ENCODE measurements around the gene PRKCB.

Gene PRKCB

DNA sequence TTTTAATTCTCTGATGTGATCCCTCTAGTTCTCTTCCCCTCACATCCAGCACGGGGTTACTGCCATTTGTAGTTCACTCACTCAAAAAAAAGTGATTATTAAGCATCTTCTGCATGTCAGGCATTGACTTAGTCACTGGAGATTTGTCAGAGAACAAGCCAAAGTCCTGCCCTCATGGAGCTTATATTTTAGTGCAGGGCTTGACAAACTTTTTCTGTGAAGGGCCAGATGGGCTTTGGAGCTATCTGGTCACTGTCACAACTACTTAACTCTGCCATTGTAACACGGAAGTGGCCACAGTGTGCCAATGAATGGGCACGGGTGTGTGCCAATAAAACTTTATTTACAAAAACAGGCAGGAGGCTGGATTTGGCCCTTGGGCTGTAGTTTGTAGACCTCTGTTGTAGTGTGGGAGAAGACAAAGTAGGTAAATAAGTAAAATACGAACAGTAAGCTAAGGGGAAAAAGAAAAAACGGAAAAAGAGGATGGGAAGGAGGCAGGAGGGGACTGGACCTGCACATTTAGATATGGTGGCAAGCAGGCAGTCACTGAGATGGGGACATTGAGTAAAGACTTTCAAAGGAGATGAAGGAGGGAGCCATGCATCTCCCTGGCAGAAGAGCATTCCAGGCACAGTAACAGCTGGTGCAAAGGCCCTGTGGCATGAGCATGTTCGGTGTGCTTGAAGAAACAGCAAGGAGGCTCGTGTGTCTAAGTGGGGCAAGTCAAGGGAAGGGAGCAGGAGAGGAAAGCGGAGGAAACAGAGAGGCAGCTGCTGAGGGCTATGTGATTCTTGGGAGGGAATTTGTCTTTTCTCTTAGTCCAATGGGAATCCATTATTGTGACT, 217.5 kb downstream of the PRKCB start:
- TF ChIP-seq EZH2phosphoT487 (IDR thresholded peaks at IDR 0.05; ENCODE audit: borderline replicate concordance, low read length) = no peak
- TF ChIP-seq, protein P1, sequence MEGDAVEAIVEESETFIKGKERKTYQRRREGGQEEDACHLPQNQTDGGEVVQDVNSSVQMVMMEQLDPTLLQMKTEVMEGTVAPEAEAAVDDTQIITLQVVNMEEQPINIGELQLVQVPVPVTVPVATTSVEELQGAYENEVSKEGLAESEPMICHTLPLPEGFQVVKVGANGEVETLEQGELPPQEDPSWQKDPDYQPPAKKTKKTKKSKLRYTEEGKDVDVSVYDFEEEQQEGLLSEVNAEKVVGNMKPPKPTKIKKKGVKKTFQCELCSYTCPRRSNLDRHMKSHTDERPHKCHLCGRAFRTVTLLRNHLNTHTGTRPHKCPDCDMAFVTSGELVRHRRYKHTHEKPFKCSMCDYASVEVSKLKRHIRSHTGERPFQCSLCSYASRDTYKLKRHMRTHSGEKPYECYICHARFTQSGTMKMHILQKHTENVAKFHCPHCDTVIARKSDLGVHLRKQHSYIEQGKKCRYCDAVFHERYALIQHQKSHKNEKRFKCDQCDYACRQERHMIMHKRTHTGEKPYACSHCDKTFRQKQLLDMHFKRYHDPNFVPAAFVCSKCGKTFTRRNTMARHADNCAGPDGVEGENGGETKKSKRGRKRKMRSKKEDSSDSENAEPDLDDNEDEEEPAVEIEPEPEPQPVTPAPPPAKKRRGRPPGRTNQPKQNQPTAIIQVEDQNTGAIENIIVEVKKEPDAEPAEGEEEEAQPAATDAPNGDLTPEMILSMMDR (IDR thresholded peaks at IDR 0.05; ENCODE audit: low read depth, low read length, poor library complexity, severe bottlenecking) = no peak
- H3K36me3 ChIP-seq (ENCODE audit: control insufficient read depth, low read length) = no peaks in the 10 kb centered on the region
- H3K79me2 ChIP-seq (ENCODE audit: control insufficient read depth, low read length) = no peaks in the 10 kb centered on the region
- no peaks in the 10 kb centered on the region for H3K9me2 ChIP-seq (replicated peaks; ENCODE audit: control insufficient read depth, low read length)
- no peaks in the 10 kb centered on the region for H3K27me3 ChIP-seq (ENCODE audit: control insufficient read depth, low read length)
- no peak overlapping the region for H3K4me2 ChIP-seq (ENCODE audit: low read length)
- no peaks in the 10 kb centered on the region for H4K20me1 ChIP-seq (ENCODE audit: control insufficient read depth, insufficient read depth, low read depth, low read length)
- no peak overlapping the region for H3K4me3 ChIP-seq (ENCODE audit: low read length)
- H3F3A ChIP-seq (ENCODE audit: control insufficient read depth, insufficient read depth) = no peaks in the 10 kb centered on the region
- H3K9me3 ChIP-seq (ENCODE audit: control insufficient read depth, insufficient read depth, low read length) = no peaks in the 10 kb centered on the region
- H3K4me1 ChIP-seq (ENCODE audit: control insufficient read depth, low read length) = no peaks in the 10 kb centered on the region
- H3K27ac ChIP-seq (ENCODE audit: low read depth, low read length) = no peak overlapping the region

DNA sequence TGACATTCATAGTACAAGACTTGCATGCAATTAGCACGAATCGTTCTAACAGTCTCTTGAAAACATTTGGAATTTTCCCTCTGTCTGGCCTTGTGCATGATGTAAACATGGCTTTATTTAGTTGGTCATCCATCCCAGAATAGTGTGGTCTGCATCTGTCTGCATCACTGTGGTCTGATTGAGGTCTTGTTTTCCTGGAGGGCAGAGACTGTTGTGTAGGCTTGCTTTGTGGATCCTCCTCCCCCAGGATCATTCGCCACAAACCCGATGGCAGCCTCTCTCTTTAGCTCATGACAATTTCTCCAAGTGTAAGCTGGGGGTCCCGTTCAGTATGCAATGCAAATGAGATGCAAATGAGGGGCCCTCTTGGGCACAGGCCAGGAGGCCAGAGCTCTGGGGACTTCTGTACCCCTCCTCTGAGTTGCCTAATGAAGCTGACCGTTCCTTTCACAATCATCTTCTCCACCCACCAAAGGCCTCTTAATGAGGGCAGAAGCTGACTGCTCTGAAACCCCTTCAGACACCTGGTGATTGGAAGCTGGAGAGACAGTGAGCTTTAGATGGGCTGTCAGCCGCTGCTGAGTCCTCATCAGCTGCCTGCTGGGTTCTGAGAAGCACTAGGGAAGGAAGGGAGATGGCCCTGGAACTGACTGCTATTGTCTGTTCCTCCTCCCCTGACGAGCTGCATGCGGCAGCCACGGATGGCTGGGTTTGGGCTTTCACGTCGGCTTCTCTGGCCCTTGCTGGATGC, 219.1 kb downstream of the PRKCB start:
- H3K27ac ChIP-seq (ENCODE audit: low read depth, low read length) = no peak overlapping the region
- no peaks in the 10 kb centered on the region for H3K79me2 ChIP-seq (ENCODE audit: control insufficient read depth, low read length)
- no peaks in the 10 kb centered on the region for H3K9me2 ChIP-seq (replicated peaks; ENCODE audit: control insufficient read depth, low read length)
- no peaks in the 10 kb centered on the region for H3K4me1 ChIP-seq (ENCODE audit: control insufficient read depth, low read length)
- H3K36me3 ChIP-seq (ENCODE audit: control insufficient read depth, low read length) = no peaks in the 10 kb centered on the region
- no peak overlapping the region for H3K4me3 ChIP-seq (ENCODE audit: low read length)
- H3K4me2 ChIP-seq (ENCODE audit: low read length) = no peak overlapping the region
- TF ChIP-seq EZH2phosphoT487 (IDR thresholded peaks at IDR 0.05; ENCODE audit: borderline replicate concordance, low read length) = no peak
- TF ChIP-seq, protein P1 (IDR thresholded peaks at IDR 0.05; ENCODE audit: low read depth, low read length, poor library complexity, severe bottlenecking) = no peak
- H3K9me3 ChIP-seq (ENCODE audit: control insufficient read depth, insufficient read depth, low read length) = no peaks in the 10 kb centered on the region
- H3K27me3 ChIP-seq (ENCODE audit: control insufficient read depth, low read length) = no peaks in the 10 kb centered on the region
- H3F3A ChIP-seq (ENCODE audit: control insufficient read depth, insufficient read depth) = no peaks in the 10 kb centered on the region
- H4K20me1 ChIP-seq (ENCODE audit: control insufficient read depth, insufficient read depth, low read depth, low read length) = no peaks in the 10 kb centered on the region

DNA sequence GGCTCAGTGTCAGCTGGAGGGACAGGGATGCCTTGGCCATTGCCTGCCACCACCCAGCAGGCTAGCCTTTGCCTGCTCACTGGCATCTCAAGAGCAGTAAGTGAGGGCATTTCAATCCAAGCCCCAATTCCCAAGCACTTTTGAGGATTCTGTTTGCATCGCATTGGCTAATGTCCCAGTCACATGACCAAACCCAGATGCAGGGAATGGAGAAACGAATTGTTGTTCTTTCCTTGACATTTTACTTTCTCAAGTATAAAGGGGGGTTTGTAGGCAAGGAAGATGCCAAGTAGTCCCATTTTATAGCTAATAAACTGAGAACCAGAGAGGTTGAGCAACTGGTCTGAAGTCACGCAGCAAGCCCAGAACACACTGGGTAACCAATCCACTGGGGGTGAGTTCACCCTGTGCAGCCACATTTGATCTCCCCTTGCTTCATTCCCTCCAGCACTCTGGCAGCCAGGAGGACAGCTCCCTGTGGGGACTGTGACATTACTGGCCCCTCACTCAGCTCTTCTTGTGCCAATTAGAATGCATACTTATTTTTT, 226.6 kb downstream of the PRKCB start:
- Histone ChIP-seq H3K9me3 (ENCODE audit: control insufficient read depth, insufficient read depth, low read length) (no peaks in the 10 kb centered on the region), H4K20me1 (ENCODE audit: control insufficient read depth, insufficient read depth, low read depth, low read length) (no peaks in the 10 kb centered on the region), H3K4me1 (ENCODE audit: control insufficient read depth, low read length) (no peaks in the 10 kb centered on the region), H3K27me3 (ENCODE audit: control insufficient read depth, low read length) (0 out of 2 replicates have a peak, but pooled peaks cover 3% of the 10 kb centered on the region), H3K27ac (ENCODE audit: low read depth, low read length) (no peak overlapping the region), H3K9me2 (replicated peaks; ENCODE audit: control insufficient read depth, low read length) (no peaks in the 10 kb centered on the region), H3K4me3 (ENCODE audit: low read length) (no peak overlapping the region), H3K79me2 (ENCODE audit: control insufficient read depth, low read length) (no peaks in the 10 kb centered on the region), H3K36me3 (ENCODE audit: control insufficient read depth, low read length) (no peaks in the 10 kb centered on the region), H3F3A (ENCODE audit: control insufficient read depth, insufficient read depth) (no peaks in the 10 kb centered on the region), H3K4me2 (ENCODE audit: low read length) (no peak overlapping the region)
- TF ChIP-seq EZH2phosphoT487 (IDR thresholded peaks at IDR 0.05; ENCODE audit: borderline replicate concordance, low read length) = no peak
- TF ChIP-seq, protein P1 (IDR thresholded peaks at IDR 0.05; ENCODE audit: low read depth, low read length, poor library complexity, severe bottlenecking) = no peak
